CD8-positive, alpha-beta memory T cell (primary cell): ENCODE results near the gene CLEC11A. TPM values are rescaled to one million over a fixed set of nuclear protein-coding genes. Genes with fewer than 3 reads are reported as not detected.
"Not testable (repeated sequence)": the region's sequence is repeated elsewhere in the genome, so short reads cannot be mapped to it uniquely, and the experiment has no call there.

Experiments used
- CTCF ChIA-PET: fragments of 350-600 bp; sonication (Branson Sonifier 250); formaldehyde crosslinking; loops from one replicate; lab custom pipeline; 2021; ENCODE audit warnings: antibody characterized with exemption; lab: Charles Lee
- POLR2A ChIA-PET: fragments of 350-600 bp; sonication (Branson Sonifier 250); formaldehyde crosslinking; loops from one replicate; lab custom pipeline; 2021; ENCODE audit warnings: antibody characterized with exemption; lab: Charles Lee
- DNase-seq, 5 donors: peaks; one replicate each; pipeline versions ENCODE4 v3.0.0 to v3.0.0-alpha.2; 2020 to 2022; ENCODE audit warnings: mixed read lengths in 1 of 5
- H3K27ac ChIP-seq: one replicate; pipeline ENCODE4 v1.7.0; 2013; ENCODE audit warnings: low read depth, mild to moderate bottlenecking, low read length, moderate library complexity
- H3K27me3 ChIP-seq: 2 replicates; pipeline ENCODE4 v1.7.0; 2013; ENCODE audit warnings: low read length, mild to moderate bottlenecking; ENCODE audit not compliant: insufficient read depth, poor library complexity, severe bottlenecking
- H3K36me3 ChIP-seq: 2 replicates; pipeline ENCODE4 v1.7.0; 2013; ENCODE audit warnings: mild to moderate bottlenecking, low read length, moderate library complexity; ENCODE audit not compliant: insufficient read depth
- H3K4me1 ChIP-seq: 2 replicates; pipeline ENCODE4 v1.7.0; 2013; ENCODE audit warnings: mild to moderate bottlenecking, low read length, moderate library complexity; ENCODE audit not compliant: insufficient read depth
- H3K4me3 ChIP-seq: 2 replicates; pipeline ENCODE4 v1.7.0; 2013; ENCODE audit warnings: mild to moderate bottlenecking, low read length
- H3K9me3 ChIP-seq: 2 replicates; pipeline ENCODE4 v1.7.0; 2013; ENCODE audit warnings: mild to moderate bottlenecking, low read length
- H3K27ac Mint-ChIP-seq, 8 donors: one replicate each; pipeline ENCODE4 v1.8.0; 2020 to 2021; ENCODE audit warnings: mixed read lengths in 8 of 8, mild to moderate bottlenecking in 6 of 8, inconsistent platforms in 3 of 8, moderate library complexity in 3 of 8
- H3K27me3 Mint-ChIP-seq, 2 donors: one replicate each; pipeline ENCODE4 v1.8.0; 2020 to 2021; ENCODE audit warnings: mixed read lengths in 2 of 2, mild to moderate bottlenecking in 1 of 2, moderate library complexity in 1 of 2
- H3K36me3 Mint-ChIP-seq, 3 donors: one replicate each; pipeline ENCODE4 v1.8.0; 2020 to 2021; ENCODE audit warnings: mixed read lengths in 3 of 3, inconsistent platforms in 1 of 3, mild to moderate bottlenecking in 1 of 3
- H3K4me1 Mint-ChIP-seq, 3 donors: one replicate each; pipeline ENCODE4 v1.8.0; 2020 to 2021; ENCODE audit warnings: mixed read lengths in 3 of 3, inconsistent platforms in 1 of 3, mild to moderate bottlenecking in 1 of 3
- H3K4me3 Mint-ChIP-seq, 7 donors: one replicate each; pipeline ENCODE4 v1.8.0; 2020 to 2021; ENCODE audit warnings: mixed read lengths in 7 of 7, mild to moderate bottlenecking in 6 of 7, moderate library complexity in 4 of 7, inconsistent platforms in 2 of 7
- H3K9me3 Mint-ChIP-seq, 5 donors: one replicate each; pipeline ENCODE4 v1.8.0; 2020 to 2022; ENCODE audit warnings: mixed read lengths in 5 of 5, mild to moderate bottlenecking in 3 of 5, moderate library complexity in 2 of 5, inconsistent platforms in 1 of 5
- polyA plus RNA-seq: library from polyadenylated mRNA; unstranded; fragments of 300-500 nt; fragmentation: Illumina TruSeq; gene quantifications from one replicate; pipeline ENCODE4 v1.2.3, GENCODE V29; 2021
- total RNA-seq, 2 experiments: library from RNA; stranded (reverse); gene quantifications; one replicate each; pipeline ENCODE4 v1.2.3, GENCODE V29; 2021

Gene CLEC11A
- total and polyA plus RNA-seq, 3 experiments from 2014 or later, result 0.31 to 1.9 (median 0.53) TPM

- H3K27ac ChIP-seq, DNase-seq, H3K36me3 Mint-ChIP-seq, POLR2A ChIA-PET, H3K27ac Mint-ChIP-seq, H3K4me3 ChIP-seq, H3K27me3 ChIP-seq, H3K4me3 Mint-ChIP-seq, H3K9me3 ChIP-seq, H3K9me3 Mint-ChIP-seq, H3K4me1 ChIP-seq, H3K36me3 ChIP-seq, H3K4me1 Mint-ChIP-seq: not testable (repeated sequence)
- peaks cover 25 to 46% of the 10 kb centered on the region in 2 donors for H3K27me3 Mint-ChIP-seq
- CTCF ChIA-PET, result interaction anchor here (0.9 kb wide), 1 partner anchor 13 kb away, joined by 3 read pairs; no protein-coding TSS in a partner anchor
These were observed 49.7 kb downstream of the CLEC11A start for GRCh38 chr19:50772912-50773311.

GRCh38 chr19:50773454-50773853 lies 50.3 kb downstream of the CLEC11A start:
- H3K27ac ChIP-seq, H3K36me3 ChIP-seq, H3K27me3 ChIP-seq, H3K9me3 ChIP-seq, H3K4me1 ChIP-seq, H3K4me1 Mint-ChIP-seq, H3K4me3 ChIP-seq, H3K4me3 Mint-ChIP-seq, H3K27ac Mint-ChIP-seq, DNase-seq, H3K36me3 Mint-ChIP-seq, H3K9me3 Mint-ChIP-seq, POLR2A ChIA-PET: not testable (repeated sequence)
- CTCF ChIA-PET, result interaction anchor here (0.9 kb wide), 1 partner anchor 14 kb away, joined by 3 read pairs; no protein-coding TSS in a partner anchor
- H3K27me3 Mint-ChIP-seq, result peaks cover 30 to 51% of the 10 kb centered on the region in 2 donors

Other genes with a start within 250 kb of the CLEC11A start
- gene EMC10, start 246.9 kb upstream of the CLEC11A start, total RNA-seq, result 10 to 100 TPM; 74.7 to 74.8 TPM
- 11.4 TPM for gene EMC10, start 246.9 kb upstream of the CLEC11A start, polyA plus RNA-seq
- under 1 TPM; 0.57 to 0.97 TPM for gene GARIN5A, start 246.5 kb upstream of the CLEC11A start, total RNA-seq
- 0.33 TPM for gene GARIN5A, start 246.5 kb upstream of the CLEC11A start, polyA plus RNA-seq
- 10 to 100 TPM; 47.4 to 50.9 TPM for gene JOSD2, start 212.2 kb upstream of the CLEC11A start, total RNA-seq
- 28.4 TPM for gene JOSD2, start 212.2 kb upstream of the CLEC11A start, polyA plus RNA-seq
- not detected for gene ASPDH, start 209.5 kb upstream of the CLEC11A start, total RNA-seq
- not detected for gene ASPDH, start 209.5 kb upstream of the CLEC11A start, polyA plus RNA-seq
- gene LRRC4B, start 154.9 kb upstream of the CLEC11A start, total RNA-seq, result not detected
- gene LRRC4B, start 154.9 kb upstream of the CLEC11A start, polyA plus RNA-seq, result not detected
- under 1 TPM; 0.11 to 0.24 TPM for gene SYT3, start 83.5 kb upstream of the CLEC11A start, total RNA-seq
- 0.09 TPM for gene SYT3, start 83.5 kb upstream of the CLEC11A start, polyA plus RNA-seq
- gene C19orf81, start 73.9 kb upstream of the CLEC11A start, total RNA-seq, result not detected
- not detected for gene C19orf81, start 73.9 kb upstream of the CLEC11A start, polyA plus RNA-seq
- not detected for gene SHANK1, start 3.6 kb upstream of the CLEC11A start, total RNA-seq
- gene SHANK1, start 3.6 kb upstream of the CLEC11A start, polyA plus RNA-seq, result not detected
- not detected for gene GPR32, start 47.1 kb downstream of the CLEC11A start, total RNA-seq
- gene GPR32, start 47.1 kb downstream of the CLEC11A start, polyA plus RNA-seq, result not detected
- gene ACP4, start 67.1 kb downstream of the CLEC11A start, total RNA-seq, result not detected
- not detected for gene ACP4, start 67.1 kb downstream of the CLEC11A start, polyA plus RNA-seq
- under 1 TPM; 0.27 to 0.39 TPM for gene KLK1, start 100.4 kb downstream of the CLEC11A start, total RNA-seq
- gene KLK1, start 100.4 kb downstream of the CLEC11A start, polyA plus RNA-seq, result not detected
- not detected for gene KLK15, start 110.2 kb downstream of the CLEC11A start, total RNA-seq
- gene KLK15, start 110.2 kb downstream of the CLEC11A start, polyA plus RNA-seq, result not detected
- gene KLK3, start 131.6 kb downstream of the CLEC11A start, total RNA-seq, result not detected
- not detected for gene KLK3, start 131.6 kb downstream of the CLEC11A start, polyA plus RNA-seq
- gene KLK2, start 150.1 kb downstream of the CLEC11A start, total RNA-seq, result not detected
- not detected for gene KLK2, start 150.1 kb downstream of the CLEC11A start, polyA plus RNA-seq
- gene KLK4, start 188.0 kb downstream of the CLEC11A start, total RNA-seq, result not detected
- not detected for gene KLK4, start 188.0 kb downstream of the CLEC11A start, polyA plus RNA-seq
- not detected for gene KLK5, start 229.7 kb downstream of the CLEC11A start, total RNA-seq
- gene KLK5, start 229.7 kb downstream of the CLEC11A start, polyA plus RNA-seq, result not detected
- not detected for gene KLK6, start 246.2 kb downstream of the CLEC11A start, total RNA-seq
- gene KLK6, start 246.2 kb downstream of the CLEC11A start, polyA plus RNA-seq, result not detected